HG02678 (cell line): ENCODE data around the gene LMNTD2.
"Not testable (repeated sequence)": the region's sequence is repeated elsewhere in the genome, so short reads cannot be mapped to it uniquely, and the experiment has no call there.

ENCODE experiments used
- ATAC-seq: cut with Tn5 transposase; IDR thresholded peaks from one replicate; pipeline ENCODE4 v1.9.1; 2021; ENCODE audit warnings: mild to moderate bottlenecking, moderate library complexity; ENCODE audit not compliant: unreplicated experiment

The LMNTD2 gene

GRCh38 chr11:587546-587945 is 27.0 kb upstream of the LMNTD2 start:
- no peak for ATAC-seq

DNA sequence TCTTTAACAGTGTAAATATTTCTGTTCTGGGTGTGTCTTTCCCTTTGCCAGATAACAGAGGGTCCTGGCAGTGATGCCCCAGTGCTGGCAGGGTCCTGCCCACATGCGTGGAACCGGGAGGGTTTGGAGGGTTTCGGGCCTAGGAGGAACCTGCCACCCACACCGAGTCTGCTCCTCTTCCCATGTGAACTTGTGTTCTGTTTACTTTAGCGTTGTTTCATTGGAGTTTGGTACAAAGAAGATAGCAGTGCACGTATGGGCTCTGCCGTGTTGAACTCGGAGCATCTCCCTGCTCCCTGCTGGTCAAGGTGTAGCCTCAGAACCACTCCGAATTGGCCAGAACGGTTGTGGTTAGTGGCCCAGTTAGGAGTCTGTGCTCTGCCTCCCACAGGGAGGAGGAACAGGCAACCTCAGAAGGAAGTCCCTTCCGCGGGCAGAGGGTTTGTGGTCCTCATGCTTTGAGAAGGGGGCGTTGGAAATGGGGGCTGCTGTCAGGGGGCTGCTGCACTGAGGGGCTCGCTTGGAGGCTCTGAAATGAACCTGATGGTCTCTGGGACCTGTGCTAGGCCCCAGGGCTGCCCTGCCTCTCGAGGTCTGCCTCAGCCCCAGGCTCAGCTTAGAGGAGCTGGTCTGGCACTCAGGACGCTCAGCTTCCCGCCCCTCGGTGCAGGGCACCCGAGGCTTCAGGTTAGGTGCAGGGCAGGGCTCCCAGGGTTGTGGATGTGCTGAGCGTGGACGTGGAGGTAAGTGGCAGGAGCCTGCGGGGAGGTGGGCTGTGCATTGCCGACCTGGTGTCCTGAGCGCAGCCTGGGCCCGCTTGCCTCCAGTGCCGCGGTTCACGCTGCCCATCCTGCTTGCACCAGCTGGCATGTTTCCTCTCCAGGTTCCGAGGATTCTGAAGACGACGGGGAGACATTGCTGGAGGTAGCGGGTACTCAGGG is 26.1 kb upstream of the LMNTD2 start:
- ATAC-seq = no peak

DNA sequence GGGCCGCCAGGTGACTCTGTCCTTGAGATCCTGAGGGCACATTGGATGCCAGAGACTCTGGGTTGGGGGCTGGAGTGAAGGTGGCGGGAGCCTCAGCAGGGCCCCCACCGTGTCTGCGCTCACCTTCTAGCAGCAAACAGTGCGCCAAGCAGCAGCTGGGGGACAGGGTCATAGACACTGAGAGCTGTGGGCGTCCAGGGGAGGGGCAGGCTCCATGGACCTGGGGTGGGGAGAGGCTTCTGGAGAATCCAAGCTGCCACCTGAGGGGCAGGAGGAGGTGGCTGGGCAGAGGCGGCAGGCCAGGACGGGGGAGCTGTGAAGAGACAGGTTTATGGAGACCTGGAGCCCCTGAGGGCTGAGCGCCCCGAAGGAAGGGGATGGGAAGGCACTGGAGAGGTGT is 23.7 kb upstream of the LMNTD2 start:
- ATAC-seq = no peak

DNA sequence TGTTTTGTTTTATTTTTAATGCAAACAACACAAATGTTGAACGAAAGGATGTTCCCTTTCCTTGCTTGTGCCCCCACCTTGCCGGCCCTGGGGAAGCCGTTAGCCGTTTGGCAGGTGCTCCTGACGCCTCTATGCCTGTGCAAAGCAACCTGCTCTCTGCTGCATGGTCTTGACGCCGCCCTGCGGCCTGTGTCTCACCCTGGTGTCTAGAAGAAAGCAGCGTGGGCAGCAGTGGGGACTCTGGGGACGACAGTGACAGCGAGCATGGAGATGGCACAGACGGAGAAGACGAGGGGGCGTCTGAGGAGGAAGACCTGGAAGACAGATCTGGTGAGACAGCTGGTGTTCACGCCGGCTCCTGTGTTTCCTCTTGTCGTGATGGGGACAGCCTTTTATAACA is 21.2 kb upstream of the LMNTD2 start:
- no peak for ATAC-seq

DNA sequence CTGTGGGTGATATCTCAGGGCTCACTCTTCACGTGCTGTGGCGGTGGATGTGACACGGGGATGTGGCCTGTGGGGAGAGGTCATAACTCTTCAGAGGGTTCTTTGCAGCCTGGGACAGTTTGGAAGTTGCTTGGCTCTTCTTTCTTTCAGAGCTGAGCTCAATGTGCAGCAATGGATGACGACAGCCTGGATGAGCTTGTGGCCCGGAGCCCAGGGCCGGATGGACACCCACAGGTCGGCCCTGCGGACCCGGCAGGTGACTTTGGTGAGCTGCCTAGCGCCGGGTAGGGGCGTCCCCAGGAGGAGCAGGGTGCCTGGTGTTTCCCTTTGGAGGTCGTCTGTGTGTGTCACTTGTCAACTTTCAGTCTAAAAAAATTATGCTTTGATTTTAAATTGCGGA is 20.8 kb upstream of the LMNTD2 start:
- no peak for ATAC-seq

GRCh38 chr11:579830-580601 is 19.5 kb upstream of the LMNTD2 start:
- no peak for ATAC-seq

- ATAC-seq = no peak
These were observed 17.9 kb upstream of the LMNTD2 start for GRCh38 chr11:578276-579035.

- ATAC-seq = no peak
These were observed 17.0 kb upstream of the LMNTD2 start for GRCh38 chr11:577611-577894.

GRCh38 chr11:576811-577610 is 16.5 kb upstream of the LMNTD2 start:
- no peak for ATAC-seq

GRCh38 chr11:575996-576768 is 15.6 kb upstream of the LMNTD2 start, which contains the start of gene PHRF1:
Gene PHRF1 (plus strand): TSS chr11:576470. CDS start chr11:581513, 5,043 bp downstream.
- peak; percentile 85 for ATAC-seq

GRCh38 chr11:575313-575995 is 14.9 kb upstream of the LMNTD2 start:
- peak; percentile 48 for ATAC-seq

GRCh38 chr11:574632-575312 is 14.2 kb upstream of the LMNTD2 start:
- no peak for ATAC-seq

- not testable (repeated sequence) for ATAC-seq
These were observed 13.6 kb upstream of the LMNTD2 start for GRCh38 chr11:574031-574570.

GRCh38 chr11:573146-573759 is 12.7 kb upstream of the LMNTD2 start:
- no peak for ATAC-seq

- no peak for ATAC-seq
These were observed 11.3 kb upstream of the LMNTD2 start for GRCh38 chr11:571802-572185.

DNA sequence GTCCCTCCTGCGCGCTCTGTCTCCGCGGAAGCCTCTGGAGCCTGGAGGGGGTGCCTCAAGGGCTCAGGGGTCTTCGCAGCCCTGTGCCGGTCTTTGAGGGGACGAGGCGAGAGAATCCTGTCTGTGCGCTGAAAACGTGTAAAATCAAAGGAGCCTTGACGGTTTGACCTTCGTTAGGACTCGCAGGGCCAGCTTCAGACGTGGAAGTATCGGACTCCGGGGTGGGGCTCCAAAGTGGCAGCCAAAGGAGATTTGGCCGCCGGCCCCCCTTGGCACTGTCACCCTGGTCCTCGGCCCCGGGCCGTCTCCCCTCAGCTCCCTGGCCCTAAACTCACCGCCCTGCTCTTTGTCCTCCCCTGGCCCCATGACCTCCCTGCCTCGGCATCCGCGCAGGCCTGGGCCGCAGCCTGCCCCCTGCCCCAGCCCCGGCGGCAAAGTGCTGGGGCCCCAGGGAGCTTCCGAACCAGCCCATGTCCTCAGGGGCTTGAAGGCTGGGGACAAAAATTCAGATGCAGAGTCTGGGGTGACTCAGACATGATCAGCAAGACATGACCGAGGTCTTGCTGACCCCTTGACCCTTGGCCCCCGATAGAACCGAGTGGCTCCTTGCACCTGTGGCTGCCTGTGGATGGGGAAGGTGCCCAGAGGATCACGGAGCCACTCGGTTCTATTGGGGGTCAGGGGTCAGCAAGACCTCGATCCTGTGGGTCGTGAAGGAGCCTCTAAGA is 8.8 kb upstream of the LMNTD2 start:
- no peak for ATAC-seq
